Measurements from ENCODE around the gene USPL1. TPM values are rescaled to one million over a fixed set of nuclear protein-coding genes. Genes with fewer than 3 reads are reported as not detected.
A peak's percentile ranks its signal among the peaks of the same experiment; 100 is the strongest.

Gene USPL1
- polyA plus RNA-seq, 5 donors: 23.1 to 34.0 (median 28.0) TPM

- DNase-seq: no peak
Measured at GRCh38 chr13:30656178-30656577, 38.5 kb downstream of the USPL1 start.

GRCh38 chr13:30659980-30660379, 42.3 kb downstream of the USPL1 start:
- DNase-seq: no peak

GRCh38 chr13:30660796-30661195, 43.1 kb downstream of the USPL1 start:
- DNase-seq: no peak

GRCh38 chr13:30664689-30665275, 47.1 kb downstream of the USPL1 start:
- DNase-seq: no peak

- DNase-seq: no peak
Measured at GRCh38 chr13:30665638-30666037, 47.9 kb downstream of the USPL1 start.

GRCh38 chr13:30666113-30666512, 48.4 kb downstream of the USPL1 start:
- DNase-seq: no peak

GRCh38 chr13:30667014-30667413, 49.3 kb downstream of the USPL1 start:
- DNase-seq: no peak

GRCh38 chr13:30668312-30668711, 50.6 kb downstream of the USPL1 start:
- no peak for DNase-seq

- no peak for DNase-seq
Measured at GRCh38 chr13:30671271-30671815, 53.6 kb downstream of the USPL1 start.

- peak; percentile 84 to 87 for DNase-seq
Measured at GRCh38 chr13:30673669-30674521, 56.2 kb downstream of the USPL1 start.

GRCh38 chr13:30675717-30676116, 58.0 kb downstream of the USPL1 start:
- no peak for DNase-seq

GRCh38 chr13:30676672-30677071, 59.0 kb downstream of the USPL1 start:
- DNase-seq: no peak

- no peak for DNase-seq
Measured at GRCh38 chr13:30679483-30680330, 62.0 kb downstream of the USPL1 start.

- DNase-seq: peak; percentile 55 to 74
Measured at GRCh38 chr13:30681843-30682242, 64.1 kb downstream of the USPL1 start.

- no peak for DNase-seq
Measured at GRCh38 chr13:30685320-30685859, 67.7 kb downstream of the USPL1 start.

- DNase-seq: no peak
Measured at GRCh38 chr13:30685987-30686386, 68.3 kb downstream of the USPL1 start.

GRCh38 chr13:30687601-30688000, 69.9 kb downstream of the USPL1 start:
- no peak for DNase-seq

- no peak for DNase-seq
Measured at GRCh38 chr13:30689752-30690151, 72.0 kb downstream of the USPL1 start.

- peak; percentile 83 to 92 for DNase-seq
Measured at GRCh38 chr13:30690282-30691188, 72.8 kb downstream of the USPL1 start.

GRCh38 chr13:30692113-30692512, 74.4 kb downstream of the USPL1 start:
- no peak for DNase-seq
